22Rv1 (cell line): Measurements from ENCODE around the gene GALNT18.

ENCODE experiments used
- ZFX ChIP-seq: fragments of 450-650 bp; IDR thresholded peaks from 2 replicates; pipeline ENCODE4 v1.6.1; 2017; ENCODE audit warnings: antibody characterized with exemption, borderline replicate concordance
- TF ChIP-seq, protein P1 (sequence below): fragments of 450-650 bp; IDR thresholded peaks from 2 replicates; pipeline ENCODE4 v1.5.1; 2017; ENCODE audit warnings: mild to moderate bottlenecking

GRCh38 chr11:11433960-11434359, 187.8 kb downstream of the GALNT18 start:
- TF ChIP-seq, protein P1, sequence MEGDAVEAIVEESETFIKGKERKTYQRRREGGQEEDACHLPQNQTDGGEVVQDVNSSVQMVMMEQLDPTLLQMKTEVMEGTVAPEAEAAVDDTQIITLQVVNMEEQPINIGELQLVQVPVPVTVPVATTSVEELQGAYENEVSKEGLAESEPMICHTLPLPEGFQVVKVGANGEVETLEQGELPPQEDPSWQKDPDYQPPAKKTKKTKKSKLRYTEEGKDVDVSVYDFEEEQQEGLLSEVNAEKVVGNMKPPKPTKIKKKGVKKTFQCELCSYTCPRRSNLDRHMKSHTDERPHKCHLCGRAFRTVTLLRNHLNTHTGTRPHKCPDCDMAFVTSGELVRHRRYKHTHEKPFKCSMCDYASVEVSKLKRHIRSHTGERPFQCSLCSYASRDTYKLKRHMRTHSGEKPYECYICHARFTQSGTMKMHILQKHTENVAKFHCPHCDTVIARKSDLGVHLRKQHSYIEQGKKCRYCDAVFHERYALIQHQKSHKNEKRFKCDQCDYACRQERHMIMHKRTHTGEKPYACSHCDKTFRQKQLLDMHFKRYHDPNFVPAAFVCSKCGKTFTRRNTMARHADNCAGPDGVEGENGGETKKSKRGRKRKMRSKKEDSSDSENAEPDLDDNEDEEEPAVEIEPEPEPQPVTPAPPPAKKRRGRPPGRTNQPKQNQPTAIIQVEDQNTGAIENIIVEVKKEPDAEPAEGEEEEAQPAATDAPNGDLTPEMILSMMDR: no peak
- TF ChIP-seq ZFX: no peak
